ENCODE measurements around the gene MYOZ2.

DNA sequence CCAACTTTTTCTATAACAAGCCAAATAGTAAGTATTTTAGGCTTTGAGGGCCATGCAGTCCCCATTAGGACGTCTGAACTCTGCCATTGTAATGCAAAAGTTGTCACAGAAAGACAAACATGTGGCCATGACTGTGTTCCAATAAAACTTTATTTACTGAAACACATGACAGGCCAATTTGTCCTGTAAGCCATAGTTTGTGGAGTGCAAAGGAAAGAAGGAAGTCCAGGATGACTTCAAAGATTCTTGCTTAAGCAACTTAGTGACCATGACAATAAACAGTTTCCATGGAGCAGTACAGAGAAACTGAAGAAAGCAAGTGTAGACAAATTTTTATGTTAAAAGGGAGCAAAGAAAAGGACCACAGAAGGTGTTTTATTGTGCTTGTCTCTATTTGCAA is 35.0 kb upstream of the MYOZ2 start:
- TF ChIP-seq YY1 (IDR thresholded peaks at IDR 0.05; ENCODE audit: insufficient read depth, insufficient read length) (no peak), ZNF274 (IDR thresholded peaks at IDR 0.05; ENCODE audit: low read depth, low read length) (no peak)

Data from NT2/D1 (cell line).